Kidney glomerular epithelial cell (primary cell): Measurements from ENCODE around the gene CTU2.

Experiments
- DNase-seq: peaks from one replicate; lab custom pipeline; 2025; lab: John Stamatoyannopoulos, UW

CTU2 gene

DNA sequence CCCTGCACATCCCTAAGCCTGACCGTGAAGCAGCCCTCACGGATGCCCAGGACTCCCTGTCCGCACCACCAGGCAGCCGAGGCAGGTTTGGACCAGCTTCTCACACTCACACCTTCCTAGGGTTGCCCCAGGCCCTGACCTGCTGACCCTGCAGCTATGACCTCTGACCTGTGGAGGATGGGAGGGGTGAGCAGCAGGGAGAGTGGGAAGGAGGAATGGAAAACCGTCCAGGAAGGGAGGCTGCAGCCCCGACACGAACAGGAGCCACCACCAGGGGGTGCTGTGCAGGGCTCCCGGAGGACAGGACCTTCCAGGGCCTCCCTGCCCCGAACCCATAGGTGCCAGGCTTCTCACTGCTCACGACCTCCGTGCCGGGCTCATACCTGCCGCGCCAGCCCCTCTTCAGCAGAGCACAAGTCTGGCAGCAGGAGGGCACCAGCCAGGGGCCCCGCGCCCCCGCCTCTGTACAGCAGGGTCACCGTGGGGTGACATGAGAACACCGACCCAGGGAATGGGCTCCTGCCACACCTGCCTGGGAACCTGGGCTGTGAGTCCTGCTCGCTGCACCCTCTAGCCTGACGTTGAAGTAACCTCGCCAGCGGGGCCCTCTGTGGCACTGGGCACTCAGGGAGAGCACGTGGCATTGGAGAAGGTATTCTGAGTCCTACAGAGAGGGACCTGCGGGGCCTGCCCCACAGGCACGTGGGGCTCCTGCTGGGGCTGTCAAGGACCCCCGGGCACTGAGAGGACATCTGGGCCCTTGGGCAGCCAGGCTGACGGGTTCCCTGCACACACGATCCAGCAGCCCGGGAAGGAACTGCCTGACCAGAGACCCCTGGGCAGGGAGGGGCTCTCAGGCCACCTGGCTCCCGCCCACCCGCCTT lies 37.6 kb downstream of the CTU2 start:
- DNase-seq = peak; percentile 4

DNA sequence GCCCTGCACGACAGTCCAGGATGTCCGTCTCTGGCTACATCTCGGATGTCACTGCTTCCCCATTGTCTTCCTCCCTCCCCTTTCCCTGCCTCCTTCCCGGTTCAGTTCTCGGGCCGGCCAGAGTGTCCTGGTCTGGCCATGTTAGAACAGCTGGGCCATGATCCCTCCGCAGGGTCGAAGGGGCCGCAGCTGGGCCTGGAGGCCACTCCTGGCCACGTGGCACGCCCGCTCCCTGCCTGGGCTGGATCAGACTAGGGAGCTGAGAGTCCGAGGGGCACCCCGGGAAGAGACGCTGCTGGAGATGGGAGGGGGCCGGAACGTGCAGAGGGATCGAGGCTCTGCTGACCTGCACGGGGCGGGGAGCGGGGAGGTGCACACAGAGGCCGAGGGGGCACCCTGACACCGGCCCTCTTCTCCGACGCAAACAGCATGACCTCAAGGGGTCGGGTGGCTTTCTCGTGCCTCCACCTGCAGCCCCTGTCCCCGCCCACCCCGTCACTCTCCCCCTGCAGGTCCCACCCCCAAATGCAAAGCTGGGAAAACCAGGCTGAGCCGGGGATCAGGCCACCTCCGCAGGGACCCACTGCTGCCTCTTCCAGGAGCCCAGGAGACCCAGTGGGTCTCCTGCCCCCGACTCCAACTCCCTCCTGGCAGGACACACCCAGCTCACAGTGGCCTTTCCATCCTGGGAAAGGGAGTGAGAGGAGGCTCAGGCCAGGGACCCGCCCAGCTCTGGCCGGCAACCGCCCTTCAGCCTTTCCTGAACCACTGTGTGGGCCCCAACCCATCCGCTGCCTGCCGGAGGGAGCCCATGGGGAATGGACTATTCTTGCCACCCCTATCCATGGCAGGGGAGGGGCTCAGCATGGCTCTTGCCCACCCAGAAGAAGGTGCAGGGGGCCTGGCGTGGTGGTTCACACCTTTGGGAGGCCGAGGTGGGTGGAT lies 38.5 kb downstream of the CTU2 start:
- DNase-seq = no peak

DNA sequence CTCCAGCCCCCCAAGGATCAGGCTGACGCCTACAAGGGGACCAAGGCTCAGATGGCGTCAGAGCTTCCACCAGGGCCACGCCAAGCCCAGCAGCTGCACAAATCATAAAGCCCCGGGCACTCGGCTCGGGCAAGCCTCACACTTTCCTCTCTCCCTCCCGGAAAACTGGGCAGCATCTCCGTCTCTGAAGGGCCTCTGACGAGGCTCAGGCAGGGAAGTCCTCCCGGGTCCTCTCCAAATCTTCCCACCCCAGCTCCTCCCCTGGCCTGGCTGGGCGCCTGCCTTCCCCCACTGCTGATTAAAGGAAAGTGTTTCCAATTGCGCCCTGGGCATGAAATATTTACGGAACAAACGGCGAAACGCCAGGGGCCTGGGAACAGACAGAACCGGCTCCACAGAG lies 40.2 kb downstream of the CTU2 start:
- no peak for DNase-seq

DNA sequence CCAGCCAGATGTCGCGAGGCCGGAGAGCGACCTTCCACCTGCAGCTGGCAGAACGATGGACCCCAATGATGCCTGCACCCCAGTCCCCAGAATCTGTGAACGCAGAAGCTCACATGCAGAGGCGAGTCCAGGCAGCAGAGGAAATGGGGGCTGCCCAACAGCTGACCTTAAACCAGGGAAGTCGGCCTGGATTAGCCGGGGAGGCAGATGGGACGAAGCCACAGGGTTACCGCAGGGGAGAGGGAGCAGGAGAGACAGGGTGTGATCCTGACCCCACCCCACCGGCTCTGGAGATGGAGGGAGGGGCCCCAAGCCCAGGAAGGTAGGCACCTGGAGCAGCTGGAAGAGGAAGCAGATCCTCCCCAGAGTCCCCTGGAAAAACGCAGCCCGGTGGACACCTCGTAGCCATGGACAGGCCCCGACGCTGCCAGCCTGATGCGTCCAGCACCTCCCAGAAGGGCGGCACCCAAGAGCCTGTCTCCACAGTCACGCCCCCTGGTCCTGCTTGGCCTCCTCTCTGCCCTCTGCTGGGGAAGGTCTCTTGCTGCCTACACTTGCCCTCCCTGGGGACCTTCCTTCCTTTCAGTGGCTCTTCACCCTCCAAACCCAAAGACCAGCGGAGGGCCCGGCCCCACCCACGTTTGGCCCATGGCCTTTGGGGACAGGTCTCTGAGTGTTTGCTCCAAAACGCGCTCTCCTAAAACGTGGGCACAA lies 41.4 kb downstream of the CTU2 start:
- no peak for DNase-seq

DNA sequence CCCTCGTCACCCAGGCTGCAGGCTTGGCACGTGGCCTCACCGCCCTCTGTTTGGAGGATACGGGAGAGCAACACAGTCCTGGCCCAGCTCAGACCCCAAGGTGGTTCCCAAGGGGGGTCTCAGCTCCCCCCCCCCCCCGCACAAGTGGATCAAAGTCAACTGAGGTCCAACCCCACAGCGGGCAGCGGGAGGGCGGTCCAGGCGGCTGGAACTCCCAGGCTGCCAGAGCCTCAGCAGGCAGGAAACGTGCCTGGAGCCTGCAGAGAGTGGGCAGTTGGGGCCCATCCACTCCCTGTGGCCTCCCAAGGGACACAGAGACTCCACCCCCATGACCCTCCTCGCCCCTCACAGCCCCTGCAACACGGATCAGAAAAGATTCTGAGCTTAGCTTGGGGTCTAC lies 42.1 kb downstream of the CTU2 start:
- DNase-seq = no peak

DNA sequence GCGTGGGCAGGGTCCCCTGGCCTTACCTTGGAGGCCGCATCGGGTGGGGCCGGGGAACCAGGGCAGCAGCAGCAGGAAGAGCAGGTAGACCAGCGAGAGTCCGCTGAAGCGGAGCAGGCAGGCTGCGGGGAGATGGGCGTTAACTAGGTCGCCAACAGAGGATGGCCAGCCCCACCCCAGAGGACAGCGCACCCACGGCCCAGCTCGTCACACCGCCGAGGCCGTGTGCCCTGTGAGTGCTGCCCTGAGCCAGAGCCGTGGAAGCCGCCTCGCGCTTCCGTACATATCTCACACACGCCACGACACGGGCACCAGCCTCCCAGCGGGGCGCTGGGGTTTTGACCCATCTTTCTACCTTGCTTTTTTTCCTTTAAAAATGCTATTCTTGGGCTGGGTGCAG lies 43.1 kb downstream of the CTU2 start:
- DNase-seq = no peak

DNA sequence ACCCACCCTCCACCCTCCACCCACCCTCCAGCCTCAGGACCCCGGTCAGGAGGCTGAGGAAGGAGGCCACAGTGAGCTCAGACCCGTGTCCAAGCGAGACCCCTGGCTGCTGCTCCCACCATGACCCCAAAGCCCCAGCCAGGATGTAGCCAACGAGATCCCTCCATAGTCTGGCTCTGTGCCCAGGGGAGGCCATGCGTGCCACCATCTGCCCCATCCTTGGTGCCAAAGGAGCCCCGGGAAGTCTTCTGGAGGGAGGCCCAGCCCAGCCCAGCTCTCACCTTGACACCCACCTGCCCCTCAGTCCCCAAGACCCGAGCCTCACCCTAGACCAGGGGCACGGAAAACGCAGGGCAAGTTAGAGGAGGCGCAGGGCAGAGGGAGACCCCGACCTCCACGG lies 44.6 kb downstream of the CTU2 start:
- DNase-seq = no peak

DNA sequence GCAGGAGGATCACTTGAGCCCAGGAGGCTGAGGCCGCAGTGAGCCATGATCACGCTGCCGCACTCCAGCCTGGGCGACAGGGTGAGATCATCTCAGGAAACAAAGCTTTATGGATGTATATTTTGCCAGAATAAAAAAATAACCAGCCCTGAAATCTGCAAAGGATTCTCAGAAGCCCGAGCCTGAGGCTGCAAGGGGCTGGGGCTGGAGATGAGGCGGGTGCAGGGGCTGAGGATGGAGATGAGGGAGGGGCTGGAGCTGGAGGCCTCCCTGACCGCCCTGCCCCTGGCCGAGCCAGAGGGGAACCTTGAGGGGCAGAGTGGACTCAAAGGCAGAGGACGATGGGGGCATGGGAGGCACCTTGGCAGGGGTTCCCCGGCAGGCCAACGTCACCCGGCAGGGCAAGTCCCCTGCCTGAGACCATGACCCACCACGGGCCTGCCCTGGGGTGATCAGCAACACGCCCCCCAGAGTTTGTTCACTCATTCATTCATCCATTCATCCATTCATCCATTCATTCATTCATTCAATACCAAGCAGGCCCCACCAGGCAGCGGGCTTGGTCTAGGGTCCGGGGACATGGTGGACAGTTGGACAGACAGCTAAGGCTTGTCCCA lies 46.2 kb downstream of the CTU2 start:
- DNase-seq = no peak

DNA sequence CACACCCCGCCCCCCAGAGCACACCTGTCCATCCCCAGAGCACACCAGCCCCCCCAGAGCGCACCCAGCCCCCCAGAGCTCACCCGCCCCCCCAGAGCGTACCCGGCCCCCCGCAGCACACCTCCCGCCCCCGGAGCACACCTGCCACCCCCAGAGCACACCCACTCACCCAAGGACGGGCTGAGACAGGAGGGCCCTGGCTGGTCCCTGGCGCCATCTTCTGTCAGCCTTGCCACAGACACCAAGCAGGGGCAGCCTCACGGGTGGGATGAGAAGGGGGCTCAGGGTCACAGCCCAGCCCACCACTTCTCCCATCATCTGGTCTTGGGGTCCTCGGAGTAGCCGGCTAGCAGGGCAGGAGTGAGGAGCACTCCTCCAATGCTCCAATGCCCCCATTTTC lies 46.9 kb downstream of the CTU2 start:
- no peak for DNase-seq

DNA sequence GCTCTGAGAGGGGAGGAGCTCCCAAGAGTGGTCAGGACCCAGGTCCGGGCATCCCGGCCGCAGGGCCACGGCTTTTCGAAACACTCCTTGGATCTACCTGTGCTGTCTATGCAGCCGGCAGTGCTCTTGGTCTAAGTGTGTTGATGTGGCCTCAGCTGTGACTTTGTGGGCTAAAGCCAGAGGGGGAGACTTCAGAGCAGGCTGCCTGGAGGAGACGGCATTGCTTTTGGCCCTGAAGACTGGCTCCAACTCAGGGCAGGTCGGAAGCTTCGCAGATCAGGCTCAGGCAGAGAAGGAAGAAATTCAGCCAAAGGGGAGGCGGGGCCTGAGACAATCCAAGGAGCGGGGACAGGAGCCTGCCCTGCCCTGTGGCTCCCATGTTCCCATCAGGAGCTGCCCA lies 47.3 kb downstream of the CTU2 start:
- DNase-seq = no peak

DNA sequence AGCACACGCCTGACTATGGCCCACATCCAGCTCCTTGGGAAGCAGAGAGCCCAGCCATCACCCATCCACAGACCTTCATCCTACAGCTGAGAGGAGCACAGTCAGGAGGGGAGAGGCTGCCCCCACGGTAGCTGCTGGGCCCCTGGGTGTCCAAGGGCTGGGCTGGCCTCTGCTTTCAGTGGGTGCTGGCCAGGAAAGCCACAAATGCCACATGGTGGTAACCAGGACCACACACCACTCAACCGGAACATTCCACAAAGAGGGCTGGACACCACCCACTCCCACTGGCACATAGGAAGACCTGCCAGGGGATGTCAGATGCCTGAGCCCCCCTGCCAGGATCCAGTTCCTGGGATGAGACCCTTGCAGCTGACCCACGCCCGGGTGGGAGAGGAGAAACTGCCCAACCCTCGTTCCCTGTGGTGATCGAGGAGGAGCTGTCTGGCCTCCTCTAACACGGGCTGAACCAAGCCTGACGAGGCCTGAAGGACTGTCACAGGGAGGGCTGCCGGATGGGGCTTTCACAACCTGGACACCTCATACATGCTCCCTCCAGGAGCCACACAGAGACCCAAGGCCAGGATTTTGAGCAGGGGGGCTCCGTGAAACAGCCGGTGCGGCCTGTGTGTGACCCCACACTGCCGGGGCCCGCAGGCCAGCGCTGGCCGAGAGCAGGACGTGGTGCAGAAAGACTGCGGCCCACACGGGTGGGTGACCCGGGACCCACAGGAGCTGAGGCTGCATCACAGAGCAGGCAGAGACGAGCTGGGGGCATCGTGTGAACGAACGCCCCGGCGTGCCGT lies 48.0 kb downstream of the CTU2 start:
- no peak for DNase-seq

DNA sequence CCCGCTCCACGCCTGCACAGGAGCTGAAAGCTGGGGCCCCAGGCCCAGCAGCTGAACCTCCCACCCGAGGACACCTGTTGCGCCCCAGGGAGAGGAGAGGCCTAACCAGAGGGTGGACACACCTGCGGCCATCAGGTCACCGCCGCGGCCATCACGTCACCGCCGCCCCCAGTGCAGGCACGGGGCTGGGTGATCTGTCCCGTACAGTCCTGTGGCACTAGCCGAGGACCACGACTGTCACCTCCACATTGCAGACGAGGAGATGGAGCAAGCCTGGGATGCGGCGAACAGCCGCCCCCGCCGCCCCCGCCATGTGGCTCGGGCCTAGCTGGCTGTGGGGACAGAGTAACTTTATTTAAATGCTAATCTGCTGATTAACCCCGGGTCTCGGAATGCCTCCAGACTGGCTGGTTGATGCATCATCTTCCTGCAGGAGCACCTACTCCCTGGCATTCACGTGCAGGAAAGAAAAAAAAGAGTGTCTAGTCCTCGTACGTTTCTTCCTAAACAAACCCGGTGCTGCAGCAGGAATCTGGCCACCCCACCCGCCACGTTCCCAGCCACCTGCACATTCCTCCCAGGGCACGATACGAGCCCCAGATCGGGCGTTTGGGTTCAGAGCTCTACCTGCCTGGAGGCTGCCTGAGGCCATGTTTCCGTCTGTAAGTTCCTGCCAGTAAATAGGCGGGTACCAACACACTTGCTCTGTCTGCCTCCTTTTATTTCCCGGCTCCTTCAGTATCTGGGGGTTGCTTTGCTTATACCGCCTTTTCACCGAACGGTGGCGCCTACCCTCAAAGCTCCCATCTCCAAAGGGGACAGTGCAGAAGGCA lies 48.8 kb downstream of the CTU2 start:
- DNase-seq = peak; percentile 15

DNA sequence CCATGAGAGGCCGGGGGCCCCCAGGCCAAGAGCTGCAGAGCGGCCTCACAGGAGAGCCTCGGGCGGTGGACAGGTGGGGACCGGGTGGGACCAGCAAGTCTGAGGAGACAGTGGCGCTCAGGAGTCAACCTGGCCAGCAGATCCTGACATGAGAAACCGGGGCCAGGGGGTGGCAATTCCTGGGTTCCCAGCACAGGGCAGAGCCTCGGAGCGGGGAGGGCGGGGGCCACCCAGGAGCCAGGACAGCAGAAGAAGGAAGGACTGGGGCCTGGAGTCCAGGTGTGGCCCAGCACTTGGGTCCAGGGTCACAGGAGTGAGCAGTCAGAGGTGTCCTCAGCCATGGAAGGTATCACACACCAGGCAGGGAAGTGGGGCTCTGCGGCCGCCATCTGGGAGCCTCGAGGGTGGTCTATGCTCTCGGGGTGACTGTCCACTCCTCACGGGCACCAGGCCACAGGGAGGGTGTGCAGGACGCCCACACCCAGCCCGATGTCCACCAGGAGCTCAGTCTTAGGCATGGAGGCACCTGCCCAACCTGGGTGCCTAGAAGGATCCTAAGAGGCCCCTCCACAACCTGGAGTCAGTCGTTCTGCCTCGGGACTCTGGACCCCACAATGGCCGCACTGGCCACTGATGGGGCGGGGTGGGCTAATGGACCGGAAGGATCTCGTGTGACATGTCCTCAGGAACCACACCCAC lies 49.6 kb downstream of the CTU2 start:
- no peak for DNase-seq

DNA sequence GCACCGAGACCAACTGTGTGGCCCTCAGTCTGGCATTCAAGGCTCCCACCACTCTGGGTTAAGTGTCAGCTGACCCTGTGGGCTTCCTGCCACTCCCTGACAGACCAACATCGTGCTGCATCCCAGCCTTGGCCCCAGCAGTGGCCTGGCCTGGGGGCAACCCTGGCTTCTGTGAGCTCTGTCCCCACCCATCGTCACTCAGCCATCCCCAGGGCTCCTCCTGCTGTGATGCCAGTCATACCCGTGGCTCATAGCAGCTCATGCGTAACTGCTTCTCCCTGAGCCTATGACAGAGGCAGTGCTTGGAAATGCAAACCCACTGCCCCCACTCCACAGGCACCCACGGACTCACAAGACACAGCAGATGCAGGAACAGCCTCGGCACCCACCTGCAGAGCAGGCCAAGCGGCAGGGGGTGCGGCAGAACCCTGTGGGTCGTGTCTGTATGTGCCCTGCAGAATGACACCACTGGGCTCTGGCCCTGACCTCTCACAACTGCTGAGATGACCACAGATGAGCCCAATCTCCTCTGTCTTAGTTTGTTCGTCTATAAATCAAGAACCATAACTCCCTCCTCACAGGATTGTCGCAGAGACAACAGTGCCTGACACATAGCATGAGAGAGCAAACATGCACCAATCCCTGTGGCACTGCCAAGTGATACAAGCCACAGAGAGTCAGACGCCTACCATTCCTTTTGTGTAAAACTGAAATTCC lies 52.1 kb downstream of the CTU2 start:
- no peak for DNase-seq

DNA sequence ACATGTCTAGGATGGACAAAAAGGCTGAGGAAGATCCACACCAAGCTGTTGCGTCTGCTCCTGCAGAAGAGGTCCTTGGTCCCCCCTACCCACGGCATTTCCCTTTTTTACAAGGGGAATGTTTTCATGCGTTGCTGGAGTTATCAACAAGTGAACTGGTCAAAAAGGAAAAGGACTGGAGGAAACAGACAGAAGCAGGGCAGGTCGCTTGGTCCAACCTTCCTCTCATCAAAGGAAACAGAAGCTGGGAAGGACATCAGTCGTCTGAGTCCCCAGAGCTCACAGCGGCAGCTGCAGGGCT lies 52.6 kb downstream of the CTU2 start:
- DNase-seq = no peak

DNA sequence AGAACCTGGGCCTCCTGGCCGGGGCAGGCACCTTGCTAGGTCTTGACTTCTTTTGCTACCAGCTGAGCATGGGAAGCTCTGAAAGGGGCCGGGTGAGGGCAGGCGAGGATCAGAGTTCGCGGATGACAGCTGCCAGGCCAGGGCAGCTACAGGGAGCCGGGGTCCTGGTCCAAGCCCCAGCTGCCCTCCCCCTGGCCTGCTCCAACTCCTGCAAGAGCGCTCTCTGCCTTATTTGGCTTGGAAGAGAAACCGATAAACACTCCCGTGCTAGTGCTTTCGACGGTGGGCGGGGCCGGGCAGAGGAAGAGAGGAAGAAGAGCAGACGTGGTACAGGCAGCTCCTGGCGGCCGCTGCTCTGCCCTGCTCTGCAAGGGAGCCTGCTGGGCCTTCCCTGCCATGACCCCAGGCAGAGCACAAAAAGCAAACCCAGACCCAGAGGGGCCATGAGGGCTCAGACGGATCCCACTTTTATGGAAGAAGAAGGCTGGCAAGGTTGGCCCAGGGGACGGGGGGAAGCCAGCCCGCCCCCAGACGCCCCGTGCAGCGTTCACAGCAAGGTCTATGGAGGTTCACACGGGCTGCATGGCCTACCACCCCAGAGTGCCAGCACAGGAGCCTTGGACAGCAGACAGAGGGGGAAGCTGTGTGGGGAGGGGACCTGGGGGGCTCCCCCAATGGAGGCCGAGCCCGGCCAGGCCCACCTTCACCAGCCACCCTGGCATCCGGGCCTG lies 53.1 kb downstream of the CTU2 start:
- no peak for DNase-seq

DNA sequence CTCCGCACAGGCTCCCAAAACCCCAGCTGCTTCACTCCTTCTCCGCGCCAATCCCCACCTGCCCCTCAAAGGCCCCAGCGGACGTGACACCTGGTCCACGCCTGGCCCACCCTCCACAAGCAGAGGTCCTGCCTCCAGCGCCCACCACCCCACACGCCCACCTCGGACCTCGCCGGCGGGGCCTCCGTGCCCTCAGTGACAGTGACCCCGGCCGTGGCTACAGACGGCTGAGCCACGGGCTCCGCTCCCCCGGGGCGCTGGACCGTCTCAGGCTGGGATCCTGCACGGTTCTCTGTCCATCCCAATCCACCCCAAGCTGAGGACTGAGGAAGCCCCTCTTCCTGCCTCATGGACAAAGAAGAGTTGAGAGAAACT lies 53.7 kb downstream of the CTU2 start:
- DNase-seq = no peak

DNA sequence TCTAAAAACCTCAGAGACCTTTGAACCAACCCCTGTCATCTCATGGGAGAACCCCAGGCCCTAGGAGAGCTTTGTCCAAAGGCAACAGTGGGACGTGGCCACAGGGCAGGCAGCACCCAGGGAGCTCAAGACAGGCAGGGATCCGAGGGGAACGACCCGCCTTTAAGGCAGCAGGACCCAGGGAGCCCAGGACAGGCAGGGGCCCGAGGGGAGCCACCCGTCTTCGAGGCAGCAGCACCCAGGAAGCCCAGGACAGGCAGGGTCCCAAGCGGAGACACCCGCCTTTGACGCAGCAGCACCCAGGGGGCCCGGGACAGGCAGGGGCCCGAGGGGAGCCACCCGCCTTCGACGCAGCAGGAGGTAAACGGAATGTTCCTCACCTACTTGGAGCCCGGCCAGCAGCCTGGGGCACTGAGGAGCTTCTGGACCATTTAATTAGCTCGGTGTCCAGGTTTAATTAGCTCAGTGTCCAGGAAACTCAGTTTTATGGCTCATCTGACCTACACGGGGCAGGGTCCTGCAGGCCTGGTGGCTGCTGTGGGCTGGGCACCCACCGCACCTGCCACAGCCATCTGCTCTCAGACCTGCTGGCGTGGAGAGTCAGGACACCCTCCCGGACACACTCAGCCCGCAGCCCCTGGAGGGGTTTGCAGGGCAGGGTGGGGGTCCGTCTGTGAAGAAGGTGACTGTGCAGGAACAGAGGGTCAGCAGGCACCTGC lies 54.3 kb downstream of the CTU2 start:
- DNase-seq = no peak
